H1 (cell line): Measurements from ENCODE around the gene VRK3. TPM values are rescaled to one million over a fixed set of nuclear protein-coding genes. Genes with fewer than 3 reads are reported as not detected.

Source experiments
- CTCF ChIA-PET: fragments of 300-600 bp; sonication (Branson Sonifier 250); formaldehyde crosslinking; loops from one replicate; lab custom pipeline; 2021; ENCODE audit not compliant: partially characterized antibody; lab: Charles Lee
- POLR2A ChIA-PET: fragments of 300-600 bp; sonication (Branson Sonifier 250); formaldehyde crosslinking; loops from one replicate; lab custom pipeline; 2021; ENCODE audit warnings: inconsistent platforms; ENCODE audit not compliant: partially characterized antibody; lab: Charles Lee
- DNase-seq, 2 experiments: peaks; one replicate each; pipeline versions ENCODE4 v3.0.0 to v3.0.0-alpha.2; 2010 to 2022; ENCODE audit warnings: low spot score in 2 of 2, low read depth in 1 of 2, mixed read lengths in 1 of 2
- FAIRE-seq: peaks from 2 replicates; lab custom pipeline; 2011; peaks lifted over from hg19 to GRCh38; lab: Jason Lieb, UNC
- H2AFZ ChIP-seq: 2 replicates; pipeline ENCODE4 v1.8.1; 2012; ENCODE audit warnings: low read length, inconsistent platforms
- H2AK5ac ChIP-seq: 2 replicates; pipeline ENCODE4 v1.6.1; 2013; ENCODE audit warnings: low read depth, low read length
- H2BK120ac ChIP-seq: replicated peaks from 2 replicates; pipeline ENCODE3; 2013; ENCODE audit warnings: low read depth, low read length, inconsistent platforms
- H2BK12ac ChIP-seq: 2 replicates; pipeline ENCODE4 v1.6.1; 2013; ENCODE audit warnings: low read depth, low read length
- H2BK15ac ChIP-seq: 2 replicates; pipeline ENCODE4 v1.6.1; 2013; ENCODE audit warnings: low read length
- H2BK20ac ChIP-seq: 2 replicates; pipeline ENCODE4 v1.6.1; 2013; ENCODE audit warnings: low read length
- H2BK5ac ChIP-seq: 2 replicates; pipeline ENCODE4 v1.6.1; 2013; ENCODE audit warnings: low read depth, low read length
- H3K14ac ChIP-seq: 2 replicates; pipeline ENCODE4 v1.6.1; 2013; ENCODE audit warnings: inconsistent platforms; ENCODE audit not compliant: insufficient read length
- H3K18ac ChIP-seq: 2 replicates; pipeline ENCODE4 v1.6.1; 2013; ENCODE audit warnings: low read length; ENCODE audit errors: extremely low read depth
- H3K23ac ChIP-seq: 2 replicates; pipeline ENCODE4 v1.6.1; 2013; ENCODE audit warnings: inconsistent platforms; ENCODE audit not compliant: insufficient read length
- H3K23me2 ChIP-seq: 2 replicates; pipeline ENCODE4 v1.6.1; 2013; ENCODE audit warnings: low read depth, low read length
- H3K27ac ChIP-seq: 2 replicates; pipeline ENCODE4 v1.6.1; 2011; ENCODE audit warnings: low read depth, low read length, inconsistent platforms
- H3K27me3 ChIP-seq, 4 experiments: replicated peaks in 1 of 4; 1 replicate in 1 of 4; 2 replicates in 3 of 4; pipeline versions ENCODE4 v1.6.1 to v1.8.1; 2011 to 2013; ENCODE audit warnings: low read length in 3 of 4, mild to moderate bottlenecking in 3 of 4, inconsistent platforms in 2 of 4, mixed read lengths in 2 of 4, moderate library complexity in 1 of 4; ENCODE audit not compliant: control insufficient read depth in 3 of 4, insufficient read depth in 3 of 4; ENCODE audit errors: extremely low read depth in 1 of 4
- H3K36me3 ChIP-seq, 4 experiments: 2 replicates each; pipeline versions ENCODE4 v1.6.1 to v1.8.1; 2011 to 2013; ENCODE audit warnings: mild to moderate bottlenecking in 4 of 4, low read length in 3 of 4, moderate library complexity in 2 of 4, control low read depth in 1 of 4, inconsistent platforms in 1 of 4; ENCODE audit not compliant: insufficient read depth in 4 of 4, control insufficient read depth in 2 of 4
- H3K4ac ChIP-seq: replicated peaks from 2 replicates; pipeline ENCODE3; 2013; ENCODE audit warnings: low read length, low read depth, mixed read lengths, inconsistent platforms; ENCODE audit not compliant: insufficient read length
- H3K4me1 ChIP-seq, 4 experiments: replicated peaks in 1 of 4; 1 replicate in 1 of 4; 2 replicates in 3 of 4; pipeline versions ENCODE4 v1.6.1 to v1.8.1; 2011 to 2013; ENCODE audit warnings: low read length in 3 of 4, inconsistent platforms in 2 of 4, mixed read lengths in 1 of 4; ENCODE audit not compliant: insufficient read depth in 4 of 4, control insufficient read depth in 3 of 4
- H3K4me2 ChIP-seq, 2 experiments: 2 replicates each; pipeline versions ENCODE4 v1.6.1 to v1.8.1; 2011 to 2013; ENCODE audit warnings: low read depth in 2 of 2, low read length in 2 of 2, control low read depth in 1 of 2, inconsistent platforms in 1 of 2, mild to moderate bottlenecking in 1 of 2; ENCODE audit not compliant: insufficient read depth in 1 of 2
- H3K4me3 ChIP-seq, 4 experiments: fragments of 200-600, 300-600 bp in 1 of 4; sonication (generic), shearing (Covaris generic), sonication (Bioruptor Twin) in 1 of 4; 2 replicates each; pipeline versions ENCODE4 v1.5.1 to v1.8.1; 2011 to 2016; ENCODE audit warnings: low read length in 4 of 4, low read depth in 3 of 4, control low read depth in 2 of 4, inconsistent platforms in 2 of 4, mild to moderate bottlenecking in 2 of 4, mixed read lengths in 1 of 4, moderate library complexity in 1 of 4; ENCODE audit not compliant: insufficient read depth in 2 of 4; ENCODE audit errors: extremely low read depth in 1 of 4
- H3K56ac ChIP-seq: replicated peaks from 2 replicates; pipeline ENCODE3; 2013; ENCODE audit warnings: low read depth, mild to moderate bottlenecking, mixed read lengths, low read length, inconsistent platforms; ENCODE audit not compliant: insufficient read length
- H3K79me1 ChIP-seq: 2 replicates; pipeline ENCODE4 v1.6.1; 2013; ENCODE audit warnings: low read depth, low read length, control low read depth
- H3K79me2 ChIP-seq, 2 experiments: 2 replicates each; pipeline versions ENCODE4 v1.6.1 to v1.8.1; 2012 to 2013; ENCODE audit warnings: low read length in 2 of 2, mild to moderate bottlenecking in 2 of 2, inconsistent platforms in 1 of 2; ENCODE audit not compliant: insufficient read depth in 2 of 2, control insufficient read depth in 1 of 2
- H3K9ac ChIP-seq, 4 experiments: replicated peaks in 1 of 4; 1 replicate in 1 of 4; 2 replicates in 3 of 4; pipeline versions ENCODE4 v1.6.1 to v1.8.1; 2011 to 2013; ENCODE audit warnings: low read depth in 3 of 4, low read length in 3 of 4, control low read depth in 2 of 4, mild to moderate bottlenecking in 2 of 4, moderate library complexity in 2 of 4, inconsistent platforms in 1 of 4; ENCODE audit errors: extremely low read depth in 1 of 4
- H3K9me3 ChIP-seq, 2 experiments: 2 replicates each; pipeline versions ENCODE4 v1.6.1 to v1.8.1; 2012 to 2013; ENCODE audit warnings: mild to moderate bottlenecking in 2 of 2, moderate library complexity in 2 of 2, control low read depth in 1 of 2, inconsistent platforms in 1 of 2, low read depth in 1 of 2, low read length in 1 of 2, mixed read lengths in 1 of 2; ENCODE audit not compliant: insufficient read depth in 2 of 2
- H4K20me1 ChIP-seq, 2 experiments: replicated peaks in 1 of 2; 2 replicates each; pipeline versions ENCODE3 to v1.8.1; 2011 to 2013; ENCODE audit warnings: inconsistent platforms in 2 of 2, low read length in 2 of 2, mild to moderate bottlenecking in 1 of 2; ENCODE audit not compliant: insufficient read depth in 2 of 2, control insufficient read depth in 1 of 2
- H4K5ac ChIP-seq: 2 replicates; pipeline ENCODE4 v1.6.1; 2013; ENCODE audit warnings: low read length, low read depth, mixed read lengths, inconsistent platforms; ENCODE audit not compliant: insufficient read length
- H4K8ac ChIP-seq: 2 replicates; pipeline ENCODE4 v1.8.0; 2013; ENCODE audit warnings: mild to moderate bottlenecking, moderate library complexity, low read length, inconsistent platforms; ENCODE audit not compliant: insufficient read depth; ENCODE audit errors: extremely low read depth
- H4K91ac ChIP-seq: replicated peaks from 2 replicates; pipeline ENCODE3; 2013; ENCODE audit warnings: low read length, mixed read lengths, inconsistent platforms; ENCODE audit not compliant: insufficient read length
- EP300 ChIP-seq, 2 experiments: IDR thresholded peaks; 1 replicate in 1 of 2; 2 replicates in 1 of 2; pipeline ENCODE4 v1.6.1; 2011 to 2012; ENCODE audit warnings: low read depth in 2 of 2, low read length in 2 of 2, mild to moderate bottlenecking in 2 of 2, borderline replicate concordance in 1 of 2, inconsistent platforms in 1 of 2, moderate library complexity in 1 of 2
- RBBP5 ChIP-seq: IDR thresholded peaks from 2 replicates; pipeline ENCODE4 v1.7.1; 2012; ENCODE audit warnings: low read depth, mild to moderate bottlenecking, inconsistent platforms, low read length, moderate library complexity, borderline replicate concordance
- RNF2 ChIP-seq: fragments of 200-900, 300-1000 bp; sonication (generic); IDR thresholded peaks from 2 replicates; pipeline ENCODE4 v1.7.1; 2016; ENCODE audit warnings: borderline replicate concordance, low read depth, mild to moderate bottlenecking, antibody characterized with exemption, low read length; ENCODE audit not compliant: poor library complexity, severe bottlenecking; ENCODE audit errors: missing control alignments
- RXRA ChIP-seq: IDR thresholded peaks from 2 replicates; pipeline ENCODE4 v1.6.1; 2011; ENCODE audit warnings: low read depth, mild to moderate bottlenecking, low read length, moderate library complexity; ENCODE audit not compliant: insufficient read depth
- WGBS, 2 experiments: shearing (Covaris generic) in 1 of 2; methylation state at CpG; one replicate each; pipeline versions ENCODE4 v1.1.6 to v1.1.7; 2013 to 2015; ENCODE audit warnings: low lambda C conversion rate in 2 of 2, mixed read lengths in 2 of 2, inconsistent platforms in 1 of 2, low coverage in 1 of 2, missing lambda C conversion rate in 1 of 2; ENCODE audit not compliant: insufficient replicate concordance in 2 of 2, insufficient coverage in 1 of 2, insufficient read length in 1 of 2; ENCODE audit errors: extremely low coverage in 1 of 2, missing lambda C conversion rate in 1 of 2; 5-methylcytosine and 5-hydroxymethylcytosine counted together
- polyA plus RNA-seq, 7 experiments: library from polyadenylated mRNA; depleted of rRNA in 3 of 7; stranded (reverse) in 5 of 7; unstranded in 2 of 7; fragments of >200 nt in 5 of 7; fragments of 200-250 nt in 2 of 7; gene quantifications; 1 replicate in 5 of 7; 2 replicates in 1 of 7; 4 replicates in 1 of 7; pipeline versions ENCODE4 v1.2.1 to v1.2.3, GENCODE V29; 2011 to 2013; ENCODE audit warnings: missing spikeins in 2 of 7, mixed read lengths in 2 of 7
- total RNA-seq: library from RNA; stranded (reverse); fragmentation: NEBNext Ultra II Directional; extraction: Animal tissue kit (Norgen Biotek cat#: 25700); gene quantifications from 2 replicates; pipeline ENCODE4 v1.2.1, GENCODE V29; 2021

Gene VRK3
- total and polyA plus RNA-seq, 2 of the 8 experiments (the other 6 are each of a cell fraction or from before 2014, with no cell fraction given), result 21.3 to 36.1 TPM

DNA sequence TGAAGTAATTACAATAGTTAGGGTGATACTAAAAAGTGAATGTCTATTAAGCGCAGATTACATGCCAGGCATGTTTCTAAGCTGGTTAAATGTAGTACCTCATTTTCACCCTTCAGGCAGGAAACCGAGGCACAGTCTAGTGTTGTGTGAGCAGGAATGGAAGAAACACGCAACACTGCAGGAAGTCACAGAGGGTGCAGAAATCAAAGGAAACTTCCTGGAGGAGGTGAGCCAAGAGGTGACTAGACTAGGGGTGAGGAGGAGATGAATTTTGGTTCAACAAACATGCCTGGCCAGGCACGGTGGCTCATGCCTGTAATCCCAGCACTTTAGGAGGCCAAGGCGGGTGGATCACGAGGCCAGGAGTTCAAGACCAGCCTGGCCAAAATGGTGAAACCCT lies 42.4 kb upstream of the VRK3 start:
- no peak overlapping the region for H3K14ac ChIP-seq
- H3K56ac ChIP-seq, result no peak overlapping the region
- H3K4me2 ChIP-seq, result no peak overlapping the region
- no peak overlapping the region for H3K23ac ChIP-seq
- H4K8ac ChIP-seq, result no peak overlapping the region
- H3K27ac ChIP-seq, result no peak overlapping the region
- no peak overlapping the region for H2BK20ac ChIP-seq
- H3K9me3 ChIP-seq, result peaks cover 50 to 73% of the 10 kb centered on the region in 2 experiments
- CTCF ChIA-PET, result no interaction called here
- H2AFZ ChIP-seq, result no peak overlapping the region
- H3K18ac ChIP-seq, result no peak overlapping the region
- no peak overlapping the region for H3K4ac ChIP-seq
- no peaks in the 10 kb centered on the region for H4K20me1 ChIP-seq
- no peak overlapping the region for H2BK120ac ChIP-seq
- no peak overlapping the region for H2BK12ac ChIP-seq
- no peak overlapping the region for H3K4me3 ChIP-seq
- H4K5ac ChIP-seq, result no peak overlapping the region
- H4K91ac ChIP-seq, result no peak overlapping the region
- no peaks in the 10 kb centered on the region for H3K23me2 ChIP-seq
- no peak overlapping the region for H2AK5ac ChIP-seq
- no peaks in the 10 kb centered on the region for H3K36me3 ChIP-seq
- no peaks in the 10 kb centered on the region for H3K79me1 ChIP-seq
- 81% methylated on average over 6 of the region's 6 CpGs; no CpG with 5 or more reads in 1 of the 2 experiments for WGBS, 2 experiments
- FAIRE-seq (no peak), DNase-seq (no peak)
- no peaks in the 10 kb centered on the region for H3K79me2 ChIP-seq
- H3K27me3 ChIP-seq, result no peaks in the 10 kb centered on the region
- POLR2A ChIA-PET, result no interaction called here
- H2BK15ac ChIP-seq, result no peak overlapping the region
- H3K4me1 ChIP-seq, result no peaks in the 10 kb centered on the region
- no peak overlapping the region for H2BK5ac ChIP-seq
- H3K9ac ChIP-seq, result no peak overlapping the region
- no peak for TF ChIP-seq RXRA
- no peak for TF ChIP-seq EP300 (IDR thresholded peaks at IDR 0.05; ENCODE audit: borderline replicate concordance in 1 of 2, low read depth in 2 of 2, low read length in 2 of 2)
- no peak for TF ChIP-seq RNF2
- no peak for TF ChIP-seq RBBP5
